SU-DHL-6 (cell line): ENCODE measurements around the gene OTUD1.

Experiments
- H2AFZ ChIP-seq: fragments of 200-600 bp; sonication (generic); 2 replicates; pipeline ENCODE4 v1.6.1; 2014; ENCODE audit warnings: low read depth, mild to moderate bottlenecking, moderate library complexity, mixed read lengths, antibody characterized with exemption, low read length; ENCODE audit not compliant: severe bottlenecking
- H3F3A ChIP-seq: fragments of 200-600 bp; shearing (Covaris generic); 2 replicates; pipeline ENCODE4 v1.6.0; 2016; ENCODE audit warnings: antibody characterized with exemption, mild to moderate bottlenecking; ENCODE audit not compliant: insufficient read depth
- H3K27ac ChIP-seq: fragments of 200-600 bp; sonication (generic); 2 replicates; pipeline ENCODE4 v1.5.1; 2016; ENCODE audit warnings: low read depth, mild to moderate bottlenecking, low read length, moderate library complexity, mixed read lengths
- H3K27me3 ChIP-seq: fragments of 200-600 bp; sonication (generic), shearing (Covaris generic); 2 replicates; pipeline ENCODE4 v1.6.0; 2014; ENCODE audit warnings: mild to moderate bottlenecking, low read length
- H3K36me3 ChIP-seq: fragments of 200-600 bp; sonication (generic); 2 replicates; pipeline ENCODE4 v1.6.1; 2014; ENCODE audit warnings: mild to moderate bottlenecking, low read length, mixed read lengths
- H3K4me2 ChIP-seq: fragments of 300-600, 200-600 bp; shearing (Covaris generic), sonication (generic); 2 replicates; pipeline ENCODE4 v1.6.0; 2014; ENCODE audit warnings: low read length, low read depth, mild to moderate bottlenecking; ENCODE audit not compliant: poor library complexity, severe bottlenecking
- H3K4me3 ChIP-seq: fragments of 200-600 bp; sonication (generic); 2 replicates; pipeline ENCODE4 v1.5.1; 2014; ENCODE audit warnings: antibody characterized with exemption, low read length, mild to moderate bottlenecking, mixed read lengths; ENCODE audit not compliant: insufficient read depth, poor library complexity, severe bottlenecking
- H3K79me2 ChIP-seq: fragments of 200-600 bp; sonication (generic); 2 replicates; pipeline ENCODE4 v1.6.1; 2014; ENCODE audit warnings: mild to moderate bottlenecking, low read length, moderate library complexity; ENCODE audit not compliant: insufficient read depth
- H3K9ac ChIP-seq: fragments of 200-600 bp; sonication (generic); 2 replicates; pipeline ENCODE4 v1.7.0; 2014; ENCODE audit warnings: mild to moderate bottlenecking, low read length
- H3K9me2 ChIP-seq: fragments of 200-600 bp; sonication (generic); replicated peaks from 2 replicates; pipeline ENCODE4 v1.6.1; 2014; ENCODE audit warnings: low read length; ENCODE audit not compliant: insufficient read depth
- H3K9me3 ChIP-seq: fragments of 200-600 bp; sonication (generic); 2 replicates; pipeline ENCODE4 v1.6.1; 2014; ENCODE audit warnings: low read length, mixed read lengths; ENCODE audit not compliant: insufficient read depth
- H4K20me1 ChIP-seq: fragments of 200-600 bp; sonication (generic); 2 replicates; pipeline ENCODE4 v1.6.1; 2014; ENCODE audit warnings: low read depth, mild to moderate bottlenecking, antibody characterized with exemption, low read length, moderate library complexity, mixed read lengths
- EZH2phosphoT487 ChIP-seq: fragments of 200-600 bp; sonication (generic), shearing (Covaris generic); conservative IDR thresholded peaks from 2 replicates; pipeline ENCODE4 v1.6.1; 2018; ENCODE audit warnings: mild to moderate bottlenecking, antibody characterized with exemption, low read length, moderate library complexity, mixed read lengths
- TF ChIP-seq, protein P1 (sequence below): fragments of 200-600 bp; sonication (generic); IDR thresholded peaks from one replicate; pipeline ENCODE4 v1.5.1; 2017; ENCODE audit warnings: antibody characterized with exemption, mild to moderate bottlenecking, low read length, moderate library complexity; ENCODE audit not compliant: insufficient read depth, poor library complexity, severe bottlenecking

OTUD1 gene

DNA sequence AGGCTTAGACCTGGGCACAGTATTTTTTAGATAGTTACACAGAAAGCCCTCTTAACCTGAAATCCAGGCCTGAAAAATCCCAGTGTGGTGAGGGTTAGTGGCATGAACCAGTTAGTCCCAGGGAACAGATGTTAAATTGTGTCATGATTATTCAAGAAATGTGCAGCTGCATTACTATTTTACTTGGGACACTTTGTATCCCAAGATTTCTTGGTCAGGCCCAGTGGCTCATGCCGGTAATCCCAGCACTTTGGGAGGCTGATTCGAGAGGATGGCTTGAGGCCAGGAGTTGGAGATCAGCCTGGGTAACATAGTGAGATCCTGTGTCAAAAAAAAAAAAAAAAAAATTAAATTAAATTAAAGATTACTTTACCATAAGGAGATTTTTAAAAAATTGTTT lies 36.0 kb upstream of the OTUD1 start:
- no peaks in the 10 kb centered on the region for H3K9me2 ChIP-seq
- H2AFZ ChIP-seq = no peak overlapping the region
- H3K79me2 ChIP-seq = no peaks in the 10 kb centered on the region
- H3K9me3 ChIP-seq = no peaks in the 10 kb centered on the region
- TF ChIP-seq, protein P1, sequence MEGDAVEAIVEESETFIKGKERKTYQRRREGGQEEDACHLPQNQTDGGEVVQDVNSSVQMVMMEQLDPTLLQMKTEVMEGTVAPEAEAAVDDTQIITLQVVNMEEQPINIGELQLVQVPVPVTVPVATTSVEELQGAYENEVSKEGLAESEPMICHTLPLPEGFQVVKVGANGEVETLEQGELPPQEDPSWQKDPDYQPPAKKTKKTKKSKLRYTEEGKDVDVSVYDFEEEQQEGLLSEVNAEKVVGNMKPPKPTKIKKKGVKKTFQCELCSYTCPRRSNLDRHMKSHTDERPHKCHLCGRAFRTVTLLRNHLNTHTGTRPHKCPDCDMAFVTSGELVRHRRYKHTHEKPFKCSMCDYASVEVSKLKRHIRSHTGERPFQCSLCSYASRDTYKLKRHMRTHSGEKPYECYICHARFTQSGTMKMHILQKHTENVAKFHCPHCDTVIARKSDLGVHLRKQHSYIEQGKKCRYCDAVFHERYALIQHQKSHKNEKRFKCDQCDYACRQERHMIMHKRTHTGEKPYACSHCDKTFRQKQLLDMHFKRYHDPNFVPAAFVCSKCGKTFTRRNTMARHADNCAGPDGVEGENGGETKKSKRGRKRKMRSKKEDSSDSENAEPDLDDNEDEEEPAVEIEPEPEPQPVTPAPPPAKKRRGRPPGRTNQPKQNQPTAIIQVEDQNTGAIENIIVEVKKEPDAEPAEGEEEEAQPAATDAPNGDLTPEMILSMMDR = no peak
- no peak for TF ChIP-seq EZH2phosphoT487
- no peak overlapping the region for H3K27ac ChIP-seq
- H3K36me3 ChIP-seq = no peaks in the 10 kb centered on the region
- H4K20me1 ChIP-seq = no peaks in the 10 kb centered on the region
- no peak overlapping the region for H3K9ac ChIP-seq
- H3F3A ChIP-seq = no peaks in the 10 kb centered on the region
- H3K4me3 ChIP-seq = no peak overlapping the region
- H3K27me3 ChIP-seq = no peaks in the 10 kb centered on the region
- H3K4me2 ChIP-seq = no peak overlapping the region

DNA sequence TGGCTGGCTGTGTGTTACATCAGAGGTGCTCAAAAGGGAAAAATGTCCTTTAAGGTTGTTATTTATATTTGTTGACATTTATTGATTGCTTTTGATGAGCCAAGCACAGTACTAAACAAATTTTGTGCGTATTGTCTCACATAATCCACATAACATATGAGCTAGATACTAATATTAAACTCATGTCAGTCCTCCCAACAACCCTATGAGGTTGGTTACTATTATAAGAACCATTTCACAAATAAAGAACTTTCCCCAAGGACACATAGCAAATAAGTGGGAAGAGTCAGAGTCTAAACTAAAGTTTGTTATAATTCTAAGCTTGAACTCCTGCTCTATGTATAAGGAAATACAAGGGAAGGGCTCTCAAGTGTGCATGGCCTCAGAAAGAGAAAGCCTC lies 35.6 kb upstream of the OTUD1 start:
- TF ChIP-seq, protein P1 = no peak
- TF ChIP-seq EZH2phosphoT487 = no peak

DNA sequence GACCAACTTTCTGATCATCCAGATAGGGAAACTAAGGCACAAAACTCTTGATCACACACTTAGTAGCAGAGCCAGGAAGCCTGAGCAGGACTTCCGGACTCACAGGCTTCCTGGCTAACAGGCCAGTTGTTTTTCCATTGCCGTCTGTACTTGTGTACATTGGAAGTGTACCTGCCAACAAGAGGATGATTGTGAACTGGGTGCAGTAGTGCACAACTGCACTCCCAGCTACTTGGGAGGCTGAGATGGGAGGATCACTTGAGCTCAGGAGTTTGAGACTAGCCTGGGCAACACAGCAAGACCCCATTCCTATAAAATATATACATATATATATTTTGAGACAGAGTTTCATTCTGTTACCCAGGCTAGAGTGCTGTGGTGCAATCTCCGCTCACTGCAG lies 35.2 kb upstream of the OTUD1 start:
- Histone ChIP-seq H3K4me3 (no peak overlapping the region), H3K36me3 (no peaks in the 10 kb centered on the region), H3K9ac (no peak overlapping the region), H4K20me1 (no peaks in the 10 kb centered on the region), H2AFZ (no peak overlapping the region), H3K79me2 (no peaks in the 10 kb centered on the region), H3K9me3 (no peaks in the 10 kb centered on the region), H3F3A (no peaks in the 10 kb centered on the region), H3K9me2 (no peaks in the 10 kb centered on the region), H3K4me2 (no peak overlapping the region), H3K27ac (no peak overlapping the region), H3K27me3 (no peaks in the 10 kb centered on the region)
- TF ChIP-seq, protein P1 = no peak
- TF ChIP-seq EZH2phosphoT487 = no peak

More for the DNA sequence above, 35.6 kb upstream of the OTUD1 start:
- Histone ChIP-seq H3K36me3 (no peaks in the 10 kb centered on the region), H2AFZ (no peak overlapping the region), H3K79me2 (no peaks in the 10 kb centered on the region), H3K9ac (no peak overlapping the region), H3F3A (no peaks in the 10 kb centered on the region), H4K20me1 (no peaks in the 10 kb centered on the region), H3K4me2 (no peak overlapping the region), H3K9me2 (no peaks in the 10 kb centered on the region), H3K9me3 (no peaks in the 10 kb centered on the region), H3K27me3 (no peaks in the 10 kb centered on the region), H3K4me3 (no peak overlapping the region), H3K27ac (no peak overlapping the region)

DNA sequence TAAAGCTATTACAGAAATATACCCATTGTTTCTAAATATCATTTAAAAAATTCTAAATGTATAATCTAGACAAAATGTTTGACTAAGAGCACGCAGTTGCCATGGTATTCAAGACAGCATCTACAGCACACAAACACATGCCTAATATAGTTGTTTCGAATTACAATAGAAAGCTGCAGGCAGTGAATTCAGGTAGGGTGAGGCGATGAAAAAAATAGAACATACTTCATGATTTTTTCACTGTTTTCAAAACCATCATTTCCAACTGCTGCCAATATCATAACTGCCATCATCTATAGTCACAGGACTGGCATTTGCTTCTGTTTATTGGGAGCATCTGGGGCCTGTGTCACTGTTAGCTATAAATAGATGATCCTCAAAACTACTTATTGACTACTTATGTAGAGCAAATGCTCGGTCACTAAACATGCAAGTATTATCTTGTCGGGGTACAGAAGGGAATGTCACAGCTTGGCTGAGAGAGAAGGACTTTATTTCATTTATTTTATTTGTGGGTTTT lies 34.4 kb upstream of the OTUD1 start:
- Histone ChIP-seq H4K20me1 (no peaks in the 10 kb centered on the region), H3K27ac (no peak overlapping the region), H3K9me2 (no peaks in the 10 kb centered on the region), H3F3A (no peaks in the 10 kb centered on the region), H3K36me3 (no peaks in the 10 kb centered on the region), H3K27me3 (no peaks in the 10 kb centered on the region), H3K79me2 (no peaks in the 10 kb centered on the region), H3K9ac (no peak overlapping the region), H3K9me3 (no peaks in the 10 kb centered on the region), H3K4me3 (no peak overlapping the region), H3K4me2 (no peak overlapping the region), H2AFZ (no peak overlapping the region)
- TF ChIP-seq, protein P1 = no peak
- TF ChIP-seq EZH2phosphoT487 = no peak
